Suppressor macrophage treated with lipopolysaccharide for 1 hour (primary cell): ENCODE results near the gene NPHP4.
"Not testable (repeated sequence)": the region's sequence is repeated elsewhere in the genome, so short reads cannot be mapped to it uniquely, and the experiment has no call there.

ENCODE experiments used
- DNase-seq, 3 donors: peaks; one replicate each; pipeline ENCODE4 v3.0.0-alpha.2; 2020 to 2022

The NPHP4 gene

DNA sequence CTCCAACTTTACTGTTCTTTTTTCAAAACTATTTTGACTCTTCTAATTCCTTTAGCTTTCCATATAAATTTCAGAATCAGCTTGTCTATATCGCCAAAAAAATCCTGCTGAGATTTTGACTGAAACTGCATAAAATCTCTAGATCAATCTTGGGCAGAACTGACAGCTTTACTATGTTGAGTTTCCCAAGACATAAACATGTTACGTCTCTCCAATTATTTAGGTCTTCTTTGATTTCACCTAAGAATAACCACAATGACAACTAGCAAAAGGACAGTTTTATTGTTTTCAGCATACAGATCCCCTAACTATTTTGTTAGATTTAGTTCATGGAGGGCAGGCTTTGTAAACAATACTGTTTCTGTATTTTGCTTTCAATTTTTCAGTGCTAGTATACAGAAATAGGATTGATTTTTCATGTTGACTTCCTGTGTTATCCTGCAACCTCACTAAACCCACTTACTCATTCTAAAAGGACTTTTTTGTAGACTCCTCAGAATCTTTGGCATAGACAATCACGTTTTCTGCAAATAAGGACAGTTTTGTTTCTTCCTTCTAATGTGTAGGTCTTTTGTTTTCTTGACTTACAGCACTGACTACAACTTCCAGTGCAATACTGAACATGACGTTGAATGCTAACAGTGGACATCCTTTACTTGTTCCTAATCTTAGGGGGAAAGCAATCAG is 63.4 kb downstream of the NPHP4 start:
- DNase-seq: no peak

GRCh38 chr1:5927506-5928370 is 64.5 kb downstream of the NPHP4 start:
- DNase-seq: no peak

- no peak for DNase-seq
Measured at GRCh38 chr1:5926686-5927435, 65.4 kb downstream of the NPHP4 start.

DNA sequence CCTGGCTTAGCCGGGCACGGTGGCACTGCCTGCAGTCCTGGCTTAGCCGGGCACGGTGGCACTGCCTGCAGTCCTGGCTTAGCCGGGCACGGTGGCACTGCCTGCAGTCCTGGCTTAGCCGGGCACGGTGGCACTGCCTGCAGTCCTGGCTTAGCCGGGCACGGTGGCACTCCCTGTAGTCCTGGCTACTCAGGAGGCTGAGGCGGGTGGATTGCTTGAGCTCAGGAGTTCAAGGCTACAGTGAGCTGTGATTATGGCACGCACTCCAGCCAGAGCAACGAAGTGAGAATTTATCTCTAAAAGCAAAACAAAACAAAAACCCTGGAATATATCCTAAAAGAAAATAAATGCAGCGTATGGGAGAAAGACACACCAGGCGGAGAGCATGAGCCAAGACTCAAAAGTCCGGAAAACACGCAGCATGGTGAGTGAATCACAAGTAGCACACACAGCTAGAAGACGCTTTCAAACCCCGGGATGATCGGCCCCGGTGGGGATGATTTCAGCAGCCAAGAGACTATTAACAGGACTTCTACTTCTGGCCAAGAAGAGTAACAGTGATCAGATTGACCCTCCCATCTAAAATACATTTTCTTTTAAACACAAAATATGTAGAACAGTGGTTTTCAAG is 69.4 kb downstream of the NPHP4 start:
- not testable (repeated sequence) for DNase-seq

DNA sequence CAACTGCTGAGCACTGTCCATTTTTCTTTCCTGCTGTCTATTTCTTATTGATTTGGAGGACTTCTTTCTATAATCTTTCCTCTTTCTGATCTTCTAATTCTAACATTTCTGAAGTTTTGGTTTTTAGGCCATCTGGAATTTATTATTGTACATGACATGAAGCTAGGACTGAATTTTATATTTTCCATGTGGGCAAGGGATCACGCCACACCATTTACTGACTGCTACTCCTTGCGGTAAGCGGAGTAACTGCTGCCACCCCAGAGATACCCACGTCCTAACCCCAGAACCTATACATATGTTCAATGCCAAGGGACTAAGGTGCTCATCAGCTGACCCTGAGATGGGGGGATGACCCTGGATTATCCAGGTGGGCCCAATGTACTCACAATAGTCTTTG is 70.6 kb downstream of the NPHP4 start:
- DNase-seq: no peak

DNA sequence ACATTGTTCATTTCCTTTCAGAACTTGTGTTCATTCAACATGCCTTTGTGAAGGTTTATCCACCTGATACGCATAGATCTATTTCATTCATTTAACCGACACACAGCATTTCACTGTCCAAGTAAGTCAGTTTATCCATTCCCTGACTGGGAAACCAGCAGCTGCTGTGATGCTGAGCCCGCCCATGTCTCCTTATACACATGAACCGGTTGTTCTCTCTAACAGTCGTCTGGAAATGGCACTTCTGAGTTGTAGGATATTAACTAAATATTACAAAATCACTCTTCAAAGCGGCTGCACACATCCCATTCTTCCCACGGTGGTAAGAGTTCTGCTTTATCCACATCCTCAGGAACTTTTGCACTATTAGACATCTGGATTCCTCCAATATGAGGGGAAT is 71.1 kb downstream of the NPHP4 start:
- DNase-seq: no peak

DNA sequence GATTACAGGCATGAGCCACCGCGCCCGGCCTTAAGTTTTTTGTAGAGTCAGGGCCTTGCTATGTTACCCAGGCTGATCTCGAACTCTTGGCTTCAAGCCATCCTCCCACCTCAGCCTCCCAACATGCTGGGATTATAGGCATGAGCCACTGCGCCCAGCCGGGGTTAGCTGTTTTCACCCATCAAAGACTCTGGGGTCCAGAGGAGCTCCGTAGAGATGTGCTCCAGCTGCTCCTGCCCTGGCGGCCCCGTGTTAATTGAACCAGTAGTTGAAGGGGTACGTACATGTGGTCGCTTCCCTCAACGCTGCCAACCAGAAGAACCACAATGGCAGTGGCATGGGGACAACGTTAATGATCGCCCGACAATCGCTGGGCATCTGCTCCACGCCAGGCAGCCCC is 72.0 kb downstream of the NPHP4 start:
- no peak for DNase-seq

DNA sequence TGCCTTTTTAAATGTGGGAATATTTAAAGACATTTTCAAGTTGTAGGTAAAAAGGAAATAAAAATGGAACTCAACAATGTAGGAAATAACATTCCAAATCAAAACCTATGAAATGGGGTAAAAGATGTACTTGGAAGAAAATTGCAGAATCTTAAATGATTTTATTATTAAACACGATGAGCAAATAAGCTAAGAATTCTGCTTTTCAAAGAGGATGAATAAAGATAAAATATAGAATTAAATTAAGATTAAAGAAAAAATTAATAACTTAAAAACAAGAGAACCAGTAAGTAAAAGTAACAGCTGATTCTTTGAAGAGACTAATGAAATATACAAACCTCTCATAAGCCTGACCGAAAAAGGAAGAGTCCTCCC is 74.0 kb downstream of the NPHP4 start:
- DNase-seq: no peak

DNA sequence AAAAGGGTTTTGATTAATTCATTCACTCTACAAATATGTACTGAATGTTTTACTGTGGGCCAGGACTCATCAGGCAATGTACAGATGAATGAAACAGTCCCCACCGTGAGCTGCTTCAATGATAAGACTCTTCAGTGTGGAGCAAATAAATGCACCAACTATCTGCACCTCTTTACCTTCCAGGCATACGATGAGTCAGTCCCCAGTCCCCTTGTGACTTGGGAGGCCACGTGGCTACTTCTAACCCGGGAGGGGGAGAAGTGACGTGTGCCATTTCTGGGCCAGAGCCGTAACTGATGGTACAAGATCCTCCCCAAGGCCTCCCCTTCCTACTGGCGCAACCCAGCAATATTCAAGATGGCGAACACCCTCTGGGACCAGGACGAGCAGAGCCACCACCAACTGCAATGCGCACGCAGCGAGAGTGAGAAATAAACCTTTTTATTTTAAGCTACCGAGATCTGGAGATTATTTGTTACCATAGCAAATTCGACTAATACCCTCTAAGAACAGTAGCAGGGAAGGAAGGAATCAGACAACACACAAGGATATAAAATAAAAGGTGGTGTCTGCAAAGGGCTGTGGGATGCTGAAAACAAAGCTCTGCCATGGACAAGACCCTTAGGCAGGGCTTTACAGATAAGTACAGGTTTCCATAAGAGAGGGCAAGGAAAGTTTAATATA is 74.5 kb downstream of the NPHP4 start:
- DNase-seq: no peak

DNA sequence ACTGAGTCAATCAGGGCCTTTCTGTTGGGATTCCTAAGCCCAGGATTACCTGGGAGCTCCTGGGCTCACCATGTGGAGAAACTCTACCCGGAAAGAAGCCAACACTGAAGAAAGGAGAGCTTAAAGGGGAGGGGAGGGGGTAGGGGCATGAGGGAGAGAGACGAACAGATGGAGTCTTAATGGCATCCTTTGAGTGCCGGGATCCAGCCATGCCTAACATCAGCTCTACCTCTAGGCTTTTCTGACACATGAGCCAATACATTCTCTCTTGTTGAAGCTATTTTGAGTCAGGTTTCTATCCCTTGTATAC is 75.0 kb downstream of the NPHP4 start:
- no peak for DNase-seq

GRCh38 chr1:5916572-5917280 is 75.5 kb downstream of the NPHP4 start:
- no peak for DNase-seq

GRCh38 chr1:5915587-5916571 is 76.3 kb downstream of the NPHP4 start:
- DNase-seq: peak; percentile 42 to 59 (median 54)

DNA sequence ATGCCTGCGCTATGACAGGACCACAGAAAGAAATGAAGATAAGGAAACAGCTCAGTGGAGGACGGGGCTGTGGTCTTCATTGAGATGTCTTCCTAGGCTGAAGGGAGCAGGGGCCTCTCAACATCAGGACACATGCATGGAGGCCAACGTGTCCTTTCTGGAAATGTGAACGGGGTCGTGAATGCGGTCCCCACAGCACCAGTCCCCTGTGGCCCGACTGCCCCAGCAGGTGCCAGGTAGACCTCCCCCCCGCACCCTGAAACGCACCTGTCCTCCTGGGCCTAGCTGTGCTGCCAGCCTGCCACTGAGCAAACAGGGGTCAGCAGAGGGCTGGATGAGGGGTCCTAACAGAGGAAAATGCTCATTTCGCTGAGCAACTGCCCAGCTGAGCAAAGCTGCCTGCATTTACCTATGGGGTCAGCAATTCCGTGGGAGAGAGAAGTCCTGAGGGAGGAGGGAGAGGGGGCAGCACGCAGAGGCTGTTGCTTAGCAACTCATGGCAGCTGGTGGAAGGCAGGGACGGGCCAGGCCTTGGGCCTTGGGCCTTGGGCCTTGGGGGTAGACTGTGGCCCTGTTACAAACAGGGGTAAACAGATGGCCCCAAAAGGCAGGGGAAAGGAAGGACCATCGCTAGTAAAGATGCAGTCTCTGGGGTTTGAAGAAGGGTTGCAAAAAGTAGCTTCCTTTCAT is 77.4 kb downstream of the NPHP4 start:
- no peak for DNase-seq

DNA sequence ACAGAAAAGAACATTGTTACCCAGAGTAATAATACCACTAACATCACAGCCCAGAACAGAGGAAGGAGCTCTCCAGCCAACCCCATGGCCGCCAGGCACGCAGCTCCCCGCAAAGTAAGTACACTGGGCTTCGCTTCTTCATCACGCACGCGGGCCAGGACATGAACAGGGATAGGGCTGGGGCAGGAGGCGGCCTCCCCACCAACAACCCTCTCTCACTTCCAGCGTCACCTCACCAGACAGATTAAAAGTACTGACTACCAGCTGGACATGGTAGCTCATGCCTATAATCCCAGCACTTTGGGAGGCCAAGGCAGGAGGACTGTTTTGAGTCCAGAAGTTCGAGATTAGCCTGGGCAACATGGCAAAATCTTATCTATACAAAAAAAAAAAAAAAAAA is 78.3 kb downstream of the NPHP4 start:
- DNase-seq: no peak

DNA sequence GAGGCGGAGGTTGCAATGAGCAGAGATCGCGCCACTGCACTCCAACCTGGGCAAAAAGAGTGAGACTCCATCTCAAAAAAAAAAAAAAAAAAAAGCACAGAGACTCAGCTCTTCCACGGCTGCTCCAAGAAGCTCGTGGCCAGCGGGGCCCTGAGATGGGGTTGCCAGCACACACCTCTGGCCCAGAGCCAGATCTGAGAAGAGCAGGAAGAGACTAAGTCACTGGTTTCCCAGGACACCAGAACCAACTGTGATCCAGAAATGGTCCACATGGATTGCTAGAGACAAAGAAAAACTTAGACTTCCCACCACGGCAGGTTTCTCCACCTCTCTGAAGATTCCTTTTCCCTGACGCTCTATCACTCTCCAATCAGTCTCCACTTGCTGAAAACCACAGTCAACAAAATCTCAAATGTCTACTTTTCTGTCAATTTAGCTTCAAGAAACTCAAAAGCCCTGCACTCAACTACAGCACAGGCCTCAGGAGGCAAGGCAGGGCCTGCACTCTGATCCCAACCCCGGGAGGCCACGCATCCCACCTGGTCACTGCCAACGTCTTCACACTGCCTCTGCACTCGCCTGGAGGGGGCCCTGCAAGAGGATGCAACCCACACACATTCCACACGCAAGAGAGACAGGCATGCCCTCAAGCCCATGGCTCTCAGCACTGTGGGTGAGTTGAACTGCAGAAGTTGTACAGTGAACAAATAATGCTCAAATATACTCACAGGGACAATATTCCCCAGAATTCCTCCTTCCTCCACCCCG is 79.0 kb downstream of the NPHP4 start:
- DNase-seq: no peak

- no peak for DNase-seq
Measured at GRCh38 chr1:5911871-5912271, 80.4 kb downstream of the NPHP4 start.

DNA sequence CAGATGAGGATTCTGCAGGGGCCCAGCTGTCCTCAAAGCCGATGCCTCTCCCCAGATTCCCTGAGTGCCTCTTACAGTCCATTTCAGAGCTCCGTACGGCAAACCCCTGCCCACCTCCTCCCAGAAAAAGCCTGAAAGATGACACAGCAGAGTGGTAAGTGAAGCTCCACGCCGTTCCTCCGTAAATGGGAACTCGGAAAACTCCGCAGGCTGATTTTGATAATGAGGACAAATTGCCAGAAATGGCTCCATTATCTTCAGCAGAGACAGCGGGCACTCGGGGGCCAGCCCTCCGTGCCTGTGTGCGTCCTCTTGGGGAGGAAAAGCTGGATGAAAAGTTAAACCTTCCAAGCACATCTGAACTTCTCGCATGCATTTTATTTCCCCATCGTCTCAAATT is 81.1 kb downstream of the NPHP4 start:
- no peak for DNase-seq

DNA sequence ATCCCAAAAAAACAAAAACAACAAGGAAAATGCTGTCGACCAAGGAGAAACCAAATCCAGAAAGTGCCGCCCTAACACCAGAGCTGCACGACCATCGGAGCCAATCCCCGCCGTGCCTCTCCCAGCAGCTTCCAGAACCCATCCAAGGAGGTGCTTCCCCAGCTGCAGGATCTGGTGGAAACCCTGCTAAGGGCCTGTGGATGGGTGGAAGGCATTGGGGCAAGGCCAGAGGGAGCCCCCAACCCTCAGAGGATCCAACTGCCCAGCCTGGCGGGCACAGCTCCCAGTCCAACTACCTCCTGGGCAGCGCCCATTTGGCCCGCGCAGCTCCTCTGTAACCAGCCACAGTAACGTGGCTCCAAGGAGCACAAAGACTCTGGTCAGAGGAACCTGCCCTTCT is 81.6 kb downstream of the NPHP4 start:
- no peak for DNase-seq

DNA sequence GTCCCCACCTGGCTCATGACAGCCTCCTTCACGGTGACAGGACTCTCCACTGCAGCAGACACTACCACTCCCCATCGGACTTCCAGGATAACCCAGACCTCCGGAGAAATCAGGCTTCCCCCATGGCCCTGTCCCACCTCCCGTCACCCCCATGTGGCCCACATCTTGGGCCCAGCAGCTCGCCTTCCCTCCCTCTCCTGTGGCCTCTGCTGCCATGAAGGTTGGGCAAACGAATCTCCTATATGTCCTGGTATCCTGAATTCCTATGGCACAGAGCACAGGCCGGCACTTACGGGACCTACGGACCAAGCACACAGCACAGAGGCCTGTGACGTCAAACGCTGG is 82.0 kb downstream of the NPHP4 start:
- DNase-seq: no peak
